C4-2B (cell line): ENCODE measurements around the gene PDPN.

Source experiments
- ZFX ChIP-seq: fragments of 450-650 bp; IDR thresholded peaks from 2 replicates; pipeline ENCODE4 v1.6.1; 2017
- TF ChIP-seq, protein P1 (sequence below): fragments of 450-650 bp; conservative IDR thresholded peaks from 2 replicates; pipeline ENCODE4 v1.5.1; 2017; ENCODE audit warnings: mild to moderate bottlenecking

DNA sequence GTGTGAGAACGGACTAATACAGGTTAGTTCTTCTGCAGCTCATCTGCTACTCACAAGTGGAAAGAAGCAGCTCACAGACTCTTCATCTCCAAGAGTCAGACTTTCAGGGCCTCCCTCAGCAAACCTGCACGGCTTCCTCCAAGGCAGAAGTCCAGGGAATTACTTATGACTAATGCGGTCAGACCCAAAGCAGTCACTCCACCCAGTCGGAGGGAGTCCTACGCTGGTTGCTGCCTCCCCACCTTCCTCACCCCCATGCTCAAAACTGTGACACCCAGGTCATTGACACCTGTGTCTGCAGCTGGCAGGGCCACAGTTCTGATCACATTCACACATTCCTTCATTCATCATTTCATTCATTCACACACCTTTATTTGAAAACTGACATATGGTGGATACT is 77.9 kb downstream of the PDPN start:
- TF ChIP-seq, protein P1, sequence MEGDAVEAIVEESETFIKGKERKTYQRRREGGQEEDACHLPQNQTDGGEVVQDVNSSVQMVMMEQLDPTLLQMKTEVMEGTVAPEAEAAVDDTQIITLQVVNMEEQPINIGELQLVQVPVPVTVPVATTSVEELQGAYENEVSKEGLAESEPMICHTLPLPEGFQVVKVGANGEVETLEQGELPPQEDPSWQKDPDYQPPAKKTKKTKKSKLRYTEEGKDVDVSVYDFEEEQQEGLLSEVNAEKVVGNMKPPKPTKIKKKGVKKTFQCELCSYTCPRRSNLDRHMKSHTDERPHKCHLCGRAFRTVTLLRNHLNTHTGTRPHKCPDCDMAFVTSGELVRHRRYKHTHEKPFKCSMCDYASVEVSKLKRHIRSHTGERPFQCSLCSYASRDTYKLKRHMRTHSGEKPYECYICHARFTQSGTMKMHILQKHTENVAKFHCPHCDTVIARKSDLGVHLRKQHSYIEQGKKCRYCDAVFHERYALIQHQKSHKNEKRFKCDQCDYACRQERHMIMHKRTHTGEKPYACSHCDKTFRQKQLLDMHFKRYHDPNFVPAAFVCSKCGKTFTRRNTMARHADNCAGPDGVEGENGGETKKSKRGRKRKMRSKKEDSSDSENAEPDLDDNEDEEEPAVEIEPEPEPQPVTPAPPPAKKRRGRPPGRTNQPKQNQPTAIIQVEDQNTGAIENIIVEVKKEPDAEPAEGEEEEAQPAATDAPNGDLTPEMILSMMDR = no peak
- no peak for TF ChIP-seq ZFX
